Measurements from ENCODE around the gene A2M.

A2M gene

DNA sequence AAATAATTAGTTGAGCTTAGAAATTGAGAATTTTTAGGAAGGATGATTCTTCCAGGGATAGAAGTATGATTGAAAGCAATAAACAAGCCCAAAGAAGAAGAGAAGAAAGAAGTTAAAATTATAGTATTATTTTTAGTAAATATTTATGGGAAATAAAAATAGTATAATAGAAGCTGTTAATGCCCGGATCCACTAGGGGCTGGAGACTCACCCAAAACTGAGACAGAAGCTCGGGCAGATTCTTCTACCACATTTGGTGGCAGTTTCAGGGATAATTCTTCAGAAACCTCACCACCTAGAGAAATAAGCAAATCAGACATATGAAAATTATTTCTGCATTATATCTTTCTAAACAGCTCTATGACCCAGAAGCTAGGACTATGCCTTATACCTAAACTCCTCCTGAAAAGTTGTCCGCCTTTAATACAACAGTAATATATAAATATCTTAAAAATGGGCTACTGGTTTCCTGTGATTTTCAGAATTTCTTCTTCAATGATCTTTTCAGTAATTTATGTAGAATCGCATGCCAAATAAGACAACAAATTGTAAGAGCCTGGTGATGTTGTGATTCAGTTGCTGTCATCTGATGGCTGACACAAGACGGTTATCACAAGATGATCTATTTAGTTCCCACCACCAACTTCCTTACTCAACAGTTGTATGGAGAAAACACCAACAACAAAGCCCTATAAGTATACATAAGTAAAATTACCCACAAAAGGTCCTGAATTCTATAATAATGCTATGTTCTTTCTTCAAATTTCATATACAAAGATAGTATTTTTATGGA, 35.6 kb downstream of the A2M start:
- TF ChIP-seq CTCF (IDR thresholded peaks at IDR 0.05): no peak

GRCh38 chr12:9079082-9079481, 36.6 kb downstream of the A2M start:
- no peak for TF ChIP-seq CTCF (IDR thresholded peaks at IDR 0.05)

- TF ChIP-seq CTCF (IDR thresholded peaks at IDR 0.05): no peak
These were observed 38.3 kb downstream of the A2M start for GRCh38 chr12:9077152-9078031.

DNA sequence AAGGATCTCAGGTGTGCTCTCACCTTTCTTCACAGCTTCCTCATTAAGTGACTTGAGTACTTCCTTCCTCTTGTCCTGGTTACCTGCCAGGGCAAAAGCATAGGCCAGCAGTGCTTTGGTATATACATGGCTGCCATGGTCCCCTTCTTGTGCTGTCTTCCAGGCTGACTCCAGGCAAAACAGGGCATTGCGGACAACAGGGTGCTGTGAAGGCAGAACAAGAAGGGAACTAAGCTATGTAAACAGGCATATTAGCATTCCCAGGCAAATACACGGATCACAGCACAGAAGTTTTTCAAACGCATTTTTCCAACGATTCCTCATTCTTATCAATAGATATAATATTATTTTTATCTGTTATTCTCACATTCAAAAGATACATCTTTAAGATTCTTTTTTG, 39.0 kb downstream of the A2M start:
- no peak for TF ChIP-seq CTCF (IDR thresholded peaks at IDR 0.05)

DNA sequence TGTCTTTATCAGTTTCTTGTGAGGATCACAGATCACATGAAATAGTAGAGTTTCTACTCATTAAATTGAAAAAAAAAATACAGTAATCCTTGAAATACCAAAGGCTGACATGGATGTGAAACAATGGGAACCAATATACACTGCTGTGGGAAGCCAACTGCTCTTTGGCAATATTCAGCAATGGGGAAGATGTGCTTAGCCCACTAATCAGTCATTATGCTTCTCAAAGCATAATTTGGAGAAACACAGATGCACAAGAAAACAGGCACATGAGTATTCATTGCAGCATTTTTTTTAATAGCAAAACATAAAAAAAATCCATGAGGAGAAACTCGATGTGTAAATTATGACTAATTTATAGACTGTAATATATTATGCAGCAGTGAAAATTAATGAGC, 40.6 kb downstream of the A2M start:
- TF ChIP-seq CTCF (IDR thresholded peaks at IDR 0.05): no peak

GRCh38 chr12:9074484-9075137, 41.1 kb downstream of the A2M start:
- TF ChIP-seq CTCF (IDR thresholded peaks at IDR 0.05): no peak

DNA sequence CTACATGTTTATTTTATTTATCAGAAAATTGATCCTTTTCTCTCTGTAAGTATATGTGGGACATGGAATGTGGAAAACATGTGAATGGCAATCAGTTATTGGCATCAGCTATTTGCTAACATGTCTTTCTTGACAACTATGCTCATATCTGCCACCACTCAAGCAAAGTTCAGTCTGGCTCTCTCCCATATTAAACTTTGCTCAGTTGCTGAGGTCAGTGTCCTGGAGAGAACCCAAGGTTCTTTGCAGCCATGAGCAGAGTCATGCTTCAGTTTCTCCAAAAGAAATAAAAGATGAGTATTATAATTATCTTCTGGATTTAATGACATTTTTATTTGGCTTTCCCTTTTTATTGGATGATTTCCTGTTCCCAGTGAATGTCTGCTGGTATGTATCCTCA, 42.6 kb downstream of the A2M start:
- TF ChIP-seq CTCF (IDR thresholded peaks at IDR 0.05): no peak

All from LNCAP (cell line).